NCI-H345 (cell line): Measurements from ENCODE around the gene XRN1.

Experiments
- DNase-seq: peaks from one replicate; lab custom pipeline; 2025; lab: John Stamatoyannopoulos, UW

The XRN1 gene

DNA sequence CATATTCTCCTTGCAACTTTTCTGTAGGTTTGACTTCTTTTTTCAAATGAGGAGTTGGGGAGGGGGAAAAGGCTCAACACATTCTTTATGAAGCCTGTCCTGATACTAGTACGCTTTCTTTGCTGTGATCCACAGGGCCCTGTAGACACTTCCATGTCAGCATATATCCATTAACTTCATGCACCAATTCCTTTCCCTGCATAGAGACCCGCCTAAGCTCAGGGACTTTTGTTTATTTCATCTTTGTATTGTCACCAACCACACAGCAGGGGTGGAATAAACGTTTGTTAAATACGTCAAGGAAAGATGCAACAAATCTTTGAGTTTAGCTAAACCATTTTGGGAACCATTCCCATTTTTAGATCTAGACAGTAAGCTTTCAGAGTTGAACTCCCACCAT, 179.4 kb downstream of the XRN1 start:
- no peak for DNase-seq

DNA sequence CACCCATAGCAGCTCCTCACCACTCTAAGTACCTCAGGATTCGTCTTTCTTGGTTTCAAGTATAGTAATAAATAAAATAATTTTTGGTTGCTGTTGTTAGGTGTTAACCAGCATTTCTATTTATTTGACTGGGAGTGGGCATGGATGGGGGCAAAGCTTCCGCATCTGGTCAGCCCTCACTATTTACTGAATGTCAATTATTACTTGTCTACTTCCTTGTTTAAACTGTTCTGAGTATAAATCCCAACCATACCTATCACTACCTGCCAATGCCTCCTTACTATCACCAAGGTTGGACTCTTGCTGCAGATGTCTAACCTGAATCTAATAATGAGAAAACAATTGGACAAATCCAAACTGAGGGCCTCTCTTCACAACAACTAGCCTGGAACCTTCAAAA, 180.6 kb downstream of the XRN1 start:
- no peak for DNase-seq

DNA sequence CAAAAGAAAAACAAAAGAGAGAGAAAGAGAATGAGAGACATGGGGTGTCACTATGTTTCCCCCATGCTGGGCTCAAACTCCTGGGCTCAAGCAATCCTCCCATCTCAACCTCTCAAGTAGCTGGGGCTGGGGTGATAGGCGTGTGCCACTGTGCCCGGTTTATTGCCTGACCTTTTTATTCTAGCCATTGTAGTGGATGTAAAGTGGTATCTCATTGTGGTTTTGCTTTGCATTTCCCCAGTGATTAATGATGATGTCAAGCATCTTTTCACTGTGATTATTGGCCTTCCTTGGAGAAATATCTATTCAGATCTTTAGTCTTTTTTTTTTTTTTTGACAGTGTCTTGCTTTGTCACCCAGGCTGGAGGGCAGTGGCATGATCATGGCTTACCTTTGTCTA, 184.7 kb downstream of the XRN1 start:
- DNase-seq = no peak

DNA sequence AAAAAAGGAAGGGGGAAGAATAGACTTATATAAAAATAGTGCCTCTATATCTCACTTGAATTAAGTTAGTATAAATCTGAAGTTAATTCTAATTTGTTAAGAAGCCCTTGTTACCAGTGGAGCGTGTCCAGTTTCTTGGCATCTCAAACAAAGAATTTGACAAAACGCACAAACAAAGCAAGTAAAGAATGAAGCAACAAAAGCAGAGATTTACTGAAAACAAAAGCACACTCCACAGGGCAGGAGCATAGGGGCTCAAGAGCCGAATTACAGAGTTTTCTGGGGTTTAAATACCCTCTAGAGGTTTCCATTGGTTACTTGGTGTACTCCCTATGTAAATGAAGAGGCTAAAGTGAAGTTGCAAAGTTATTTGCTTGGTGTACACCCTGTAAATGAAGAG, 188.5 kb downstream of the XRN1 start:
- DNase-seq = no peak

DNA sequence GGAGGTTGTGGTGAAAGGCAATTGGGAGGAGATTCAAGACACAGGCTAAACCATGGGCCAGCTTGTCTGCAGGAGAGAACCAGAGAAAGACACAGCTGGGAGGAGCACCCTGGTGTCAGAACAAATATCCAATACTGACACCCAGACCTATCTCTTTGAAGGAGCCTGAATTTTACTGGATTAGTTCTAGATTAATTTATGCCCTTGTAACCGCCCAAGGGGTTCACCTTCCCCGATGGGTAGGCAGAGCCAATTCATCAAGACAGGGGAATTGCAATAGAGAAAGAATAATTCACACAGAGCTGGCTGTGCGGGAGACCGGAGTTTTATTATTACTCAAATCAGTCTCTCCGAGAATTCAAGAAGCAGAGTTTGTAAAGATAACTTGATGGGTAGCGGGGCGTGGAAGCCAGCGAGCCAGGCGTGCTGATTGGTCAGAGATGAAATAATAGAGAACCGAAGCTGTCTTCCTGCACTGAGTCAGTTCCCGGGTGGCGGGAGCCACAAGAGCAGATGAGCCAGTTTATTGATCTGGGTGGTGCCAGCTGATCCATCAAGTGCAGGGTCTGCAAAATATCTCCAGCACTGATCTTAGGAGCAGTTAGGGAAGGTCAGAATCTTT, 191.0 kb downstream of the XRN1 start:
- no peak for DNase-seq
